Upper lobe of left lung (tissue), 4 donors: ENCODE measurements around the gene BEST3.

Experiments used
- EP300 ChIP-seq, 4 donors: sonication (generic); formaldehyde crosslinking; IDR thresholded peaks; one replicate each; pipeline ENCODE4 v1.5.1; 2017; ENCODE audit warnings: antibody characterized with exemption in 4 of 4, control low read depth in 2 of 4
- POLR2A ChIP-seq, 4 donors: fragments of 450-650 bp; IDR thresholded peaks; one replicate each; pipeline ENCODE4 v1.5.1; 2016 to 2017; ENCODE audit warnings: antibody characterized with exemption in 4 of 4, mild to moderate bottlenecking in 2 of 4
- POLR2AphosphoS5 ChIP-seq, 2 donors: sonication (generic); formaldehyde crosslinking; IDR thresholded peaks; one replicate each; pipeline ENCODE4 v1.5.1; 2017; ENCODE audit warnings: antibody characterized with exemption in 2 of 2
- TF ChIP-seq, protein P1 (sequence below), 6 experiments: fragments of 450-650 bp in 4 of 6; fragments of 200-600 bp in 2 of 6; sonication (generic) in 2 of 6; IDR thresholded peaks; one replicate each; pipeline ENCODE4 v1.5.1; 2016 to 2019; ENCODE audit warnings: antibody characterized with exemption in 6 of 6

DNA sequence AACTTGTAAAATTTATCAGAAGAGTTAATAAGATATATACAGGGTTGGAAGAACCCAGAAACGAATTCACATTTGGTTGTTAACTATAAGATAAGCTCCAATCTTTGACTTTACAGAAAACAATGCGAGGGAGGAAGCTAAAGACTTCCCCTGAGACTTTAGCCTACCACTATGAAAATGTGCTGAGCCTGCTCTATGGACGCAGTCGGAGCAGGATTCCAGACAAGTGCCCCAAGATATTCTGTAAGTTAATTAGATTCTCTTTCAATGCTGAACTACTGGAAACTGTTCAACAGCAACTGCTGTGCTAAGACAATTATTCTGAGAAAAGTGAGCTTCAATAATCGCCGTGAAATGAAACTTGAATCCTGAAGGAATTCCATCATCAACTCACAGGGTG lies 80.1 kb downstream of the BEST3 start:
- TF ChIP-seq POLR2A (IDR thresholded peaks at IDR 0.05) = no peak
- TF ChIP-seq, protein P1, sequence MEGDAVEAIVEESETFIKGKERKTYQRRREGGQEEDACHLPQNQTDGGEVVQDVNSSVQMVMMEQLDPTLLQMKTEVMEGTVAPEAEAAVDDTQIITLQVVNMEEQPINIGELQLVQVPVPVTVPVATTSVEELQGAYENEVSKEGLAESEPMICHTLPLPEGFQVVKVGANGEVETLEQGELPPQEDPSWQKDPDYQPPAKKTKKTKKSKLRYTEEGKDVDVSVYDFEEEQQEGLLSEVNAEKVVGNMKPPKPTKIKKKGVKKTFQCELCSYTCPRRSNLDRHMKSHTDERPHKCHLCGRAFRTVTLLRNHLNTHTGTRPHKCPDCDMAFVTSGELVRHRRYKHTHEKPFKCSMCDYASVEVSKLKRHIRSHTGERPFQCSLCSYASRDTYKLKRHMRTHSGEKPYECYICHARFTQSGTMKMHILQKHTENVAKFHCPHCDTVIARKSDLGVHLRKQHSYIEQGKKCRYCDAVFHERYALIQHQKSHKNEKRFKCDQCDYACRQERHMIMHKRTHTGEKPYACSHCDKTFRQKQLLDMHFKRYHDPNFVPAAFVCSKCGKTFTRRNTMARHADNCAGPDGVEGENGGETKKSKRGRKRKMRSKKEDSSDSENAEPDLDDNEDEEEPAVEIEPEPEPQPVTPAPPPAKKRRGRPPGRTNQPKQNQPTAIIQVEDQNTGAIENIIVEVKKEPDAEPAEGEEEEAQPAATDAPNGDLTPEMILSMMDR (IDR thresholded peaks at IDR 0.05) = no peak
- TF ChIP-seq POLR2AphosphoS5 (IDR thresholded peaks at IDR 0.05) = no peak
- TF ChIP-seq EP300 (IDR thresholded peaks at IDR 0.05) = no peak
